Fibroblast of gingiva (primary cell): ENCODE measurements around the gene ABCC3.

Experiments
- DNase-seq: peaks from one replicate; pipeline ENCODE4 v3.0.0-alpha.2; 2011; ENCODE audit warnings: low read depth

The ABCC3 gene

DNA sequence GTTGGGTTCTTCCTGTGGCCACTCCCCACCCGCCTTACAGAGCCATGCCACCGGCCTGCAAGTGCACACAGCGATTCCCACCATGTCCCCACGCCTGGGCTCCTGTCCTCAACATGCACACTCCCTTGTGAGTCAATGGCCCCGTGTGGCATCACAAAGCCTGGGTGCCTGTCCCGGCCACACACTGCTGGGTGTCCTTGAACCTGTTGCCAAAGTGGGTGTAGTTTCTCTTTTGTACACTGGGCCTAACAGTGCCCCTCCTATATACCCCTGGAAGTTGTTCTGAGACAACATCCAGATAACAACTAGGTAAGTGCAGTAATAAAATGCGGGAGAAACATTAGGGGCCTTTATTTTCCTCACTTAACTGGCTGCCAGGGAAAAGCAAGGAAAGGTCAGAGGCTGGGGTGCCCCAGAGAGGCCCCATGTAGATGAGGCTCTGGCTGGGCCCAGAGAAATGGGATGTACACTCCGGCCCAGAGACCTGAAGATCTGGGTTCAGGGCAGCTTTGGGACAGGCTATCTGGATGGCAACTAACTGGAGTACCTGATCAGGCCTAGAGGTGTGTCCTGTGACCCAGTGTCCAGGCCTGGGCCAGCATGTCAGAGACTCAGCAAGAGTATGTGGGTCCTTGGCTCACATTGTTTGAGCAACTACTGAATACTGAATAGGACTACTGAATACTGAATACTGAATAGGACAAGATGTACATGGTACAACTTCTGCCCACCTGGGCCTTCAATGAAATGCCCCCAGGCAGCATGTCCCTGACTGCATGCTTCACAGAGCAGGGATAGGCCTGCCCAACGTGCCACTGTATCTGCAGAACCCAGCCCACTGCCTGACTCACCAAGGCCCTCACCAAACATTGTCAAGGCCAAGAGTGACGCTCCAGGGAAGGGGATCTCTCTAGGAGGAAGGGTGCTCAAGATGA, 8.3 kb downstream of the ABCC3 start:
- no peak for DNase-seq

DNA sequence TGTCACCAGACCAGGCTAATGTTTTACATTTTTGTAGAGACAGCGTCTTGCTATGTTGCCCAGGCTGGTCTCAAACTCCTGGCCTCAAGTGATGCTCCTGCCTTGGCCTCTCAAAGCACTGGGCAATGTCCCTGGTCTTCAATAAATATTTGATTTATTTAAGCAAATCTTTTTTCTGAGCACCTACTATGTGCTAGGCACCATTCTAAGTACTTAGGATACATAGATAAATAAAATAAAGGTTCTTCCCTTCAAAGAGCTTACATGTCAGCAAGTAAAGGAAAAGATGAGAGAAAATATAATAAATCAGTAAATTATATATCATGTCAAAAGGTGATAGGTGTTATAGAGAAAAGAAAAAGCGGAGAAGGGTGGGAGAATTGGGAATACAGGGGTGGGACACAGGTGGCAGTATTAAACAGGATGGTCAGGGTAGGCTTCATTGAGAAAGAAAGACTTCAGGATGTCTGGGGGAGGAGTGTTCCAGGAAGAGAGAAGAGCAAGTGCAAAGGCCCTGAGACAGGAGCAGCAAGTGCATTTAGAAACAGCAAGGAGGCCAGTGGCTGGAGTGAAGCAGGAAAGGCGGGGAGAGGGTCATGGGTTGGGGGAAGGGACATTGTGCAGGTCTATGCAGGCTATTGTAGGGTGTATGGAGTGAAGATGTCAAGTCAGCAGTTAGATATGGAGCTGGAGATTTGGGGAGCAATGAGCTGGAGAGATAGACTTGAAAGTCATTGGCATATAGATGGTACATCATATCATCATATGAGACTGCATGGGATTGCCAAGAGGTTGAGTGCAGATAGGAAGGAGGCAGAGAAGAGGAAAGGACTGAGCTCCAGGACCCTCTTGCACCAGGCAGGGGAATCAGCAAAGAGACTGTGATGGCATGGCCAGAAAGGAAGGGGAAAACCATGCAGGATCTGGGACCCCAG, 11.3 kb downstream of the ABCC3 start:
- DNase-seq = no peak

DNA sequence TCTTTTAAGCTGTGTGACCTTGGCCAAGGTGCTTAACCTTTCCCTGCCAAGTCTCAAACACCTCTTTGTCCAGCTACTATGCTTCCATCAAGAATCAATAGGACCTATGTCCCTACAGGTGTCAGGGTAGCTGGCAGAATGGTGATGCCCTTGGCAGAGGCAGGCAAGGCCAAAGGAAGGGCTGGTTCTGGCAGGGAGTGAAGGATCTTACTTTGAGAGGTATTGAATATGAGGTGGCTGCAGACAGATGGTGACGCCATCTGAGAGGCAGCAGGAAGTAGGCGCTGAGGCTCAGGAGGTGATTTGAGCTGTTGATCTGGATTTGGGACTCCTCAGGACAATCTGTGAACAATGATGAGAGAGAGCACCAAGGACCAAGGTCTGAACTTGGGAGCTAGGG, 12.5 kb downstream of the ABCC3 start:
- no peak for DNase-seq

DNA sequence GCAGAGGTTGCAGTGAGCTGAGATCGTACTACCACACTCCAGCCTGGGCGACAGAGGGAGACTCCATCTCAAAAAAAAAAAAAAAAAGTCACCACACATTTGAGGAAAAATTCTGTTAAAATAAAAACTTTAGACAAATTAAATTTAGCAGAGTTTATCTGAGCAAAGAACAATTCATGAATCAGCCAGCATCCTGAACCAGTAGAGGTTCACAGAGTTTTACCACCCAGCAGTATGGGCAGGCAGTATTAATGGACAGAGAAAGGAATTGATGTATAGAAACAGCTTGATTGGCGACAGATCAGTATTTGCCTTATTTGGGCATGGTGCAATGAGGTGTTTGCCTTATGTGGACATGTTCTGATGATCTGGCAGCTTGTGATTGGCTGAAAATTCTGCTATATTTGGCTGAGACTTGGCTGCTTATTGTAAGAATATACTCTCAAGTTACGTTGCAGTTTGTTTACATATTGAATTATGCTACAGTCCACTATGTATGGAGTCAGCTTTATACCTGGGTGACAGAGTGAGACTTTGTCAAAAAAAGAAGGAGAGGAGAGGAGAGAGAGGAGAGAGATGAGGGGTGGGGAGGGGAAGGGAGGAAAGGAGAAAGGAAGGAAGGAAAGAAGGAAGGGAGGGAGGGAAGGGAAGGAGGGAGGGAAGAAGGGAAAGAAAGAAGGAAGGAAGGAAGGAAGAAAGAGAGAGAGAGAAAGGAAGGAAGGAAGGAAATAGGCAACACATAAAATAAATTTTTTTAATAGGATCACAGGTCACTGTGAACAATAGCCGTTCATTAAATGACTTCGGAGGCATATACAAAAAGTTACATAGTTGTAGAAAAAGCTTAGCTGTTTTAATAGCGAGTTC, 14.6 kb downstream of the ABCC3 start:
- peak; percentile 26 for DNase-seq

DNA sequence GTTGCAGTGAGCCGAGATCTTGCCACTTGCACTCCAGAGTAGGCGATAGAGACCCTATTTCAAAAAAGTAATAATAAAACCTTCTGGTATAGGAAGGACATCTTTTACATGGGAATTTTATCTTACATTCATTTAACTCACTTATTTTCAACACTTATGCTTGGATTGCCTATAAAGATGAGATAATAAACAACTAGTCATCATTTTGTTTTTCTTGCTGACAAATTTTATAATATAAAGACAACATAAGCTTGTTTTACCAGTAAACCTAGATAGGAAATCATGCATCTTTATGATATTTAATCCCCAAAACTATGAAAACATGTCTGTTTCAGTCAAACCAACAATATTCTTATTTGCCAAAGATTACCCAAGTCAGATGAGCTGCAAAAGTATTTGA, 17.0 kb downstream of the ABCC3 start:
- DNase-seq = no peak

DNA sequence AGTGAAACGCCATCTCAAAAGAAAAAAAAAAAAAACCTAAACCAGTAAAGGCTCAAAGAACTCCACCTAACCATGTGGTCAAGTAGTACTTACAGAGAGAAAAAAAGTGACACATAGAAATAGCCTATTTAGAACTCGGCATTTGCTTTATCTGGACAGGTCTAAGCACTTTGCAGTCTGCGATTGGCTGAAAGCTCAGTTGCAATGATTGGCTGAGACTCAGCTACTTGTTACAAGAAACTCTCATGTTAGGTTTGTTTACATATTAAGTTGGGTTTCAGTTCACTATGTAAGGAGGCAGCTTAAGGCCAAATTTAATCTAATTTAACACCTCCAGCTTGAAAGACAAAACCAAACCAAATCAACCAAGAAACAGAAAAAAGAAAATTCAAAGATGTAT, 19.1 kb downstream of the ABCC3 start:
- no peak for DNase-seq

DNA sequence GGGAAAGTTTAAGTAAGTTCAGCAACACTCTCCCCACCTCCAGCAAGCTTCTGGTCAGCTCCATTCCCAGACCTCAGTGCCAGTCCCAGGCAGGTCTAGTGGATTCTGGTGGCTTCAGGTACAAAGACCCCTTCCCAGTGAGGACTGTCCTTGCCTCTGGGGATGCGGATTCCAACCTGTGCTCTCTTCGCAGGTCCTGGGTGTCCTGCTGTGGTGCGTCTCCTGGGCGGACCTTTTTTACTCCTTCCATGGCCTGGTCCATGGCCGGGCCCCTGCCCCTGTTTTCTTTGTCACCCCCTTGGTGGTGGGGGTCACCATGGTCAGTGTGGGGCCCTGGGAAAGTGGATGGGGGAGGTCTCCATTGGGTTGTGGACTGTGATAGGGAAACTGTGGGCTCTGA, 21.8 kb downstream of the ABCC3 start:
- DNase-seq = no peak

DNA sequence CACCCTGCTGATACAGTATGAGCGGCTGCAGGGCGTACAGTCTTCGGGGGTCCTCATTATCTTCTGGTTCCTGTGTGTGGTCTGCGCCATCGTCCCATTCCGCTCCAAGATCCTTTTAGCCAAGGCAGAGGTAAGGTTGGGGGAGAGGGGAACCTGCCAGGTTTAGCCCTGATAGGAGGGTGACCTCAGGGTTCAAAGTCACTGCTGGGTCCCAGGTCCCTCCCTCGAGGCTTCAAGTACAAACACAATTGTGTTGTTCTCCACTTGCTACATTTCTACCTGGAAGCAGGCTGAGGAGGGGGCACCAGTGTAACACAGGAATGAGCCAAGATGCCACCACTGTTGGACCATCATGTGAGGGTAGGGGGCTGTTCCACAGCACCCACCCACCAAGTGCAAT, 22.4 kb downstream of the ABCC3 start:
- DNase-seq = no peak

DNA sequence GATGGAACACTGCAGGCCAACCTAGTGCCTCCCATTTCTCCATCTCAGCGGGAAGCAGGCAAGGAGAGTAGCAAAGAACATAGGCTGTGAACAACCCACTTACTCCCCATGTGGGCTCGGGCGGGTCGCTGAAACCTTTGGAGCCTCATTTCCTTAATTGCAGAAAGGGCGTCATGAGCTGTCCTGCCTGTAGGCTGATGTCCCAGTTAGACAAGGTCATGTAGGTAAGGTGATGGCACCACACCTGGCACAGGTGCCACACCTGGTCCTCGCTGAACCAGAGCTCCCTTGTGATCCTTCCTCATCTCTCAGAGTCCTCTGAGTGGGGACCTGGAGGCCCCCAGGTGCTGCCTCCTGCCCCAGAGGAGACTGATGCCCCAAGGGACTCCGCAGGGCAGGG, 22.9 kb downstream of the ABCC3 start:
- DNase-seq = no peak

DNA sequence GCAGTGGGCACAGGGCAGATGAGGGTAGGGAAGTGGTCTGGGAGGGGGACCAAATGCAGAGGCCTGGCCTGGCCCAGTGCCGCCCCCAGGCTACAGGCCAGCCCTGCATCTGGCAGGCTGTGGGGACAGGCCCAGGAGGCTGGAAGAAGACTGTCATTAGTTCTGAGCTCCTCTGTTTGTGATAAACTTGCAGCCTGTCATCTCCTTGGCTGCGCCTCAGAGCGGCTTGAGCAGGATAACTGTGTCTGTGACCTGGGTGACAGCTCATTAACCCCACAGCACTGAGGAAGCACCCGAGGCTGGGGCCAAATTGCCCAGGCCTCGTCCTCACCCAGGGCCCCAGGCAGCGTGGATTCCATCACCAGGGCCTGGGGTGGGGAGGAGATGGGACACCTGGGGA, 23.9 kb downstream of the ABCC3 start:
- DNase-seq = no peak

DNA sequence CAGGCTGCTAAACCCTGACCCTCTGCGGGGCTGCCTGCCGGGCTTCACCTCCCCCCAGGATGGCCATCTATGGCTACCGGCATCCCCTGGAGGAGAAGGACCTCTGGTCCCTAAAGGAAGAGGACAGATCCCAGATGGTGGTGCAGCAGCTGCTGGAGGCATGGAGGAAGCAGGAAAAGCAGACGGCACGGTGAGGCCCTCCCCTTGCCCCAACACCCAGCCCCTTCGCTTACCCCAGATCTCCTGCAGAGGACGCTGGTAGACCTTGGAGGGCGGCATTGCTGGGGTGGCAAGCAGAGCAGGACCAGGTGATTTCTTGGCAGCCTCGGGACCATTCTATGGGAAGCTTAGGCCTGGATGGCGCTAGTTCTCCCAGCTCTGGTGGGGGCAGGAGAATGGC, 24.5 kb downstream of the ABCC3 start:
- no peak for DNase-seq

DNA sequence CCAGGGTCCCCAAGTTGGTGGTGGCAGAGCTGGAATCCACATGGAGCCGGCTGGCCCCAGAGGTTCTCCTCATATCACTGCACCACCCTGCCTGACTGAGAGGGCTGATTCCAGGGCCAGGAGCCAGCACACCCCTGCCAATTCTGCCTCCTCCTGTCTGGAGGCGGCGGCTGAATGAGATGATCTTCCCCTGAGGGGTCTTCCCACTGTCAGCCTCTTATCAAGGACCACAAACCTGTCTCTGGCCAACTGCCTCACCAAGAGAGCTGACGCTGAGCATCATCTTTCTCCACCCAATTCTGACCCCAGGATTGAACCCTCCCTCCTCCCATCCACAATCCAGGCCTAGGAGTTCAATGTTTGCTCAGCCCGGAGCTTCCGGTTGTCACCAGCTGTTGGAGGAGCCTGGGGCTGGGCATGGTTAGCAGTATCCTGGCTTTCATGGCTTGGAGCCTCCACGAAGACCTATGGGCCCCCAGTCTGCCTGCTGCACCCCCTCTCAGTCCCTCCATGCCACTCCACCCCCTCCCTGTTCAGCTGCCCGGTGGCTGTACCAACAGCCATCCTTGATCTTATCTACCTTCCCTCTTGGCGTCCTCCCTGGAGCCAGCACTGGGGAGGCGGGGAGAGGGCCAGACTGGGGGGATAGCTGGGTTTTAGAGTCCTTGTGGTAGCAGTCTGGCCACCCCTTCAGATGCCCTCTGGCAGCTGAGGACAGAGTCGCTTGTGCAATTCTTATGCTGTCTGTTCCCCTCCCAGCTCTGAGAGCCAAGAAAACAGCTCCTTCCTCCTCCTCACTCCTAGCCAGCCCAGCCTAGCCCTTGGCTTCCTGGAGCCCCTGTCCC, 25.6 kb downstream of the ABCC3 start:
- DNase-seq = peak; percentile 63

DNA sequence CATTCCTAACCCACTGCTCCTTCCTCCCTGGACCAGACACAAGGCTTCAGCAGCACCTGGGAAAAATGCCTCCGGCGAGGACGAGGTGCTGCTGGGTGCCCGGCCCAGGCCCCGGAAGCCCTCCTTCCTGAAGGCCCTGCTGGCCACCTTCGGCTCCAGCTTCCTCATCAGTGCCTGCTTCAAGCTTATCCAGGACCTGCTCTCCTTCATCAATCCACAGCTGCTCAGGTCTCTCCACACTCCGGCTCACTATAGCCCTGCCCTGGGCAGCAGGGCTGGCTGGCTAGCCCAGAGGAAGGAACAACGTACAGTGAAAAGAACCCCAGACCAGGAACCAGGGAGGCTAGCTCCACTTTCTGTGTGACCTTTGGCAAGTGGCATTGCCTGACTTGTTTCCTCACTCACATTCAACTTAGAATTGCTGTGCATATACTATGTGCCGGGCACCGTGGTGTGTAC, 26.2 kb downstream of the ABCC3 start:
- no peak for DNase-seq

DNA sequence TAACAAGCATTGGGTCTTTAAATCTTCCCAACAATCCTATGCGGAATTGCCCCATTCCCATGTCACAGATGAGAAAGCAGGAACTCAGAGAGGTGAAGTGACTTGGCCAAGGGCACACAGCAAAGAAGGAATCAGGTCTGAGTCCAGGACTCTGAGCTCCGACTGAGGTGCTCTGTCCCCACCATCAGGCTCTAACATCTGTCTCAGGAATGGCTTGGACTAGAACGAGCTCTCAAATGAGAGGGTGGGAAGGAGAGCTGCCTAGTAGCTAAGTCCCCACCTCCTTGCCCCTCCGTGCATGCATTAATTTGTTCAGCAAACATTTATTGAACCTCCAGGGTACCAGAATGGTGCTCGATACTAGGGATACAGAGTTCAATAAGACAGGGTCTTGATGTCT, 26.7 kb downstream of the ABCC3 start:
- no peak for DNase-seq

DNA sequence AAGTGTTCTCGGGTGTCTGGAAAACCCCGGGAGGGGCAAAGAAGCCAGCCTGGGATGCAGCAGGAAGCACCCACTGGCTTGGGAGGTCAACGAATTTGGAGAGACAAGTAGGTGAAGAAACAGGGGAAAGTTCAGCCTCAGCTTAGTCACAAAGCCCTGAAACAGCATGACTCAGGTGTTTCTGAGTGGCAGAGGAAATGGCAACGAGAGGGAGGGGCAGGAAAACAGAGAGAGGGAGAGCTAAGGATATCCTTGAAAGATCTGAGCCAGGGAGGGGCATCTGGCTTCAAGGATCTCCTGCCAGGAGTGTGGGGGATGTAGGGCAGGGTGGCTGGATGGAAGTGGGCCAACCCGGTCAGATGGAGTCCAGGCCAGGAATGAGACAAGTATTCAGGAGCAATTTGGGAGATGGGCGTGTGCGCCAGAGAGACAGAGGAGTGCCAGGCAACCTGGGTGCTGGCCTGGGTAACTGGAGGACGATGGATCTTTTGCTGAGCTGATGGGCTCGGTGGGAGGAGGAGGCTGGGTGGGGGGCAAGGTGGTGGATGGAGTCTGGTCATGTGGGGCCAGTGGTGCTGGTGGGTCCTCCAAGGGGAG, 27.2 kb downstream of the ABCC3 start:
- peak; percentile 93 for DNase-seq

DNA sequence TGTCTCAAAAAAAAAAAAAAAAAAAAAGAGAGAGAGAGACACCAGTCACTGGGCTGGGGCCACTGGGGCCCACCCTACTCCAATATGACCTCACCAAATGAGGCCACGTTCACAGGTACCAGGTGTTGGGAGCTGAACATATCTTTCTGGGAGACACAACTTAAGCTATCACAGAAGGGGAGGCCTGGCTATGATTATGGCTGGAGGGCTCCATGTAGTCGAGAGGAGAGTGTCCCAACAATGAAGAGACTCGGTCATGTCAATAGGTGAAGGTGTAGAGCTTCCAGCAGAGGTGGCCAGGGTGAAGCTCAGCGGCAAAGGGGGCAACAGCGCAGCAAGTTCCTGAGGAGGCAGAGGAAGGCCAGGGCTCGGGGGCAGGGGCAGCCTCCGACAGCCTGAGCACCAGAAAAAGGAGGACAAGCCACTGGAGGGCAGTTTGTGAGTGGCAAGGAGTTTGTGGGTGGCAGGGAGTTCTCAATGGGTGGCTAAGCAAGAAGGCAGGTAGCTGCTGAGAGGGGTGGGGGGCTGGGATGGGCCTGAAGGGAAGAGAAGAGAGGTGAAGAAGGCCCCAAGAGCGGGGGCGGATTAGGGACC, 28.0 kb downstream of the ABCC3 start:
- no peak for DNase-seq

DNA sequence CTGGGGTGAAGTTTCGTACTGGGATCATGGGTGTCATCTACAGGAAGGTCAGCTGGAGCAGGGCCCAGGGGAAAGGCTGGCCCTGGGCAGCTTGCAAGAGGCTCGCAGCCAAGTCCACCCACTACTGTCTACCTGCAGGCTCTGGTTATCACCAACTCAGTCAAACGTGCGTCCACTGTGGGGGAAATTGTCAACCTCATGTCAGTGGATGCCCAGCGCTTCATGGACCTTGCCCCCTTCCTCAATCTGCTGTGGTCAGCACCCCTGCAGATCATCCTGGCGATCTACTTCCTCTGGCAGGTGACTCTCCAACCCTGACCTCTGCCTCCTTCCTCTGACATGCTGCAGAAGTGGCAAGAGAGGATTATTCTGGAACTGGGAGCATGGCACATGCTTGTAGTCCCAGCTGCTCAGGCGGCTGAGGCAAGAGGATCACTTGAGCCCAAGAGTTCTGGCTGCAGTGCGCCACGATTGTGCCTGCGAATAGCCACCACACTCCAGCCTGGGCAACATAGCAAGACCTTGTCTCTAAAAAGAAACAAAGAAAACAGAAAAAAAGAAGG, 29.2 kb downstream of the ABCC3 start:
- no peak for DNase-seq

DNA sequence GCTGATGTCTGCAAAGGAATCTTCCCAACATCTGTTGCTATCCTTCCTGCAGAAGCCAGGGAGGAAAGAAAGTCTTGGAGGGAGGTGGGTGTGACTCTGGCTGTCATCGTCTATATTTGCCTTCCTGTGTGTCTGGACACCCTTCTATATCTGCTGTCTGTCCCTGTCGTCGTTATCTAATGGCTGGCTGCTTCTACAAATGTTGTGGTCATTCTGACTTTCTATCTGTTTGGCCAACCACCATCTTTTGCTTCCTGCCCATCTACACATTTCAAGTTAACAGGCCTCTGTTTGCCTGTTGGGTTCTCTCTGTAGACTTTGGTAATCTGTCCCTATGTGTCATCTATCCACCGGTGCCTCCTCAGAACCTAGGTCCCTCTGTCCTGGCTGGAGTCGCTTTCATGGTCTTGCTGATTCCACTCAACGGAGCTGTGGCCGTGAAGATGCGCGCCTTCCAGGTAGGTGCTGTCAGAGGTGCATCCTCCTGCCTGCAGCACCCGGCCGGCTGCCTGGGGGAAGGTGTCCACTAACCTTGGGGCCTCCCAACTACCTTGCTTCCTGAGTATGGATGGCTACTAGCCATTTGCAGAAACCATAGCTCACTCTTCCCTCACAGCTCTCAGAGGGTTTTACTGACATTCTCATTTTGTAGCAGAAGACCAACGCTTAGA, 30.2 kb downstream of the ABCC3 start:
- no peak for DNase-seq

DNA sequence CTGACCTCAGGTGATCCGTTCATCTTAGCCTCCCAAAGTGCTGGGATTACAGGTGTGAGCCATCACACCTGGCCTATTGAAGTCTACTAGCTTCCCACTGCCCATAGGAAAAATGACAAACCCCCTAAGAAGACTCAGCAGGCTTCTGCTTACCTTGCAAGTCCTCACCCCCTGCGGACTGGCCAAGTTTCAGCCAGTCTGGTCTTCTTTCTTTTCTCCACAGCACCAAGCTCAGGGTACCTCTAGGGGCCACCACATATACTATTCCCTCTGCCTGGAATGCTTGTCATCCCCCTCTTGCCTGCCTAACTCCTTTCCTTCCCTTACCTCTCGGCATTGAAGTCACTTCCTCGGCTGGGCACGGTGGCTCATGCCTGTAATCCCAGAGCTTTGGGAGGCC, 31.2 kb downstream of the ABCC3 start:
- no peak for DNase-seq
